ENCODE data around the gene CPVL. TPM values are rescaled to one million over a fixed set of nuclear protein-coding genes. Genes with fewer than 3 reads are reported as not detected.

Gene CPVL
- total RNA-seq, 1 experiment from 2014 or later, result not detected

DNA sequence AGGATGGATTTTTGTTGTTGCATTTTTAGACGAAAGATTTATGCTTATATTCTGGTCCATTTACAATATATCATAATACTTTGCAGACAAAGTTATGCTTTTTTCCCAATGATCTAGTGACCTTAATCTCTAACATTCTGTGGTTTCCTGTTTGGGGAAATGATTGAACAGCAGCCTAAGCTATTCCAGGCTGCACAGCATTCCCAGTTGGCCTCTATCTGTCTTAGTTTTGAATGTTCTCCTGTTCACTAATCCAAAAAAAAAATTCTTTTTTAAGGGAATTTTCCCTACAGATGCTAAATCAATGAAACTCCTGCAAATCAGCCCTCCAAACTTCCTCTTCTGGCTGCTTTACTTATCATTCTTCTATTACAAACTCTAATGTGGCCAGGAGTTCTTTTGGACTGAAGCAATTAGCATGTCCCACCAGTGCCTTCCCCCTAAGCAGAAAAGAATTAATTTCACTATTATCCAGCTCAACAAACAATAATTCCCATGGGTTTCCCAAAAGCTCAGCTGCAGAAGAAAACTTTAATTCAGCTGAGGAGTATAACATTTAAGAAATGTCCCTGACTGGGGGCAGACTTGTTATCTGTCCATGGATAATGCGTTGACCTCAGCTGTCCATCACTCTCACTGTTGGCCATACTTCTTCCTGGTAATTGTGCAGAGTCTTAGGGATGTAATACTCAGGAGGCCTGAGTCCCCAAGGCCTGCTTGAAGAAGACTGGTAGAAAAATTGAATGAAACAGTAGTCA is 106.3 kb downstream of the CPVL start:
- no peak for DNase-seq
- Histone ChIP-seq H3K27ac (ENCODE audit: low read length) (no peak overlapping the region), H3K79me2 (ENCODE audit: low read length) (no peaks in the 10 kb centered on the region), H3K9me2 (replicated peaks; ENCODE audit: insufficient read depth, low read length) (no peaks in the 10 kb centered on the region), H3K4me1 (ENCODE audit: low read length) (no peaks in the 10 kb centered on the region), H3K4me3 (ENCODE audit: low read length) (no peak overlapping the region), H4K20me1 (ENCODE audit: insufficient read depth, low read depth, low read length) (no peaks in the 10 kb centered on the region), H3K9ac (ENCODE audit: low read length) (no peak overlapping the region), H3K9me3 (ENCODE audit: low read length) (no peaks in the 10 kb centered on the region), H2AFZ (ENCODE audit: low read length) (no peak overlapping the region), H3K4me2 (ENCODE audit: low read depth, low read length, poor library complexity, severe bottlenecking) (no peak overlapping the region), H3K36me3 (ENCODE audit: insufficient read depth, low read length) (no peaks in the 10 kb centered on the region), H3K27me3 (ENCODE audit: low read length) (no peaks in the 10 kb centered on the region)

DNA sequence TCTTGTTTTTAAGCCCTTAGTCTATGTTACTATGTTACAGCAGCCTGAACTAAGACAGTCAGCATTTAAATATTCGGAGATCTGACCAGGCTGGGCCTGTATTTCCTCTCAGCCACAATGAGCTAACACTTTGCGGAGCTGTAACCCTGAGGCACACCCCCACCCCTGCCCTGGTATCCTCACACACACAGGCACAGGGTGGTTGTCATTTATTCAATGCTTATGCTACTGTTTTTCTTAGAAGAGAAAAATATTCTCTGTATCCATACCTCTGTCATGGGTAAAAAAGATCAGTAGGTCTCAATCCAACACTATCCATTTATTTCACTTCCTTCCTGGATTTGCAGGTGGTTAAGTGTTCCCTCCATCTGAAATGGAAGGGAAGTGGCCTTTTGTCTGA is 107.9 kb downstream of the CPVL start:
- Histone ChIP-seq H4K20me1 (ENCODE audit: insufficient read depth, low read depth, low read length) (no peaks in the 10 kb centered on the region), H3K9me3 (ENCODE audit: low read length) (no peaks in the 10 kb centered on the region), H3K9me2 (replicated peaks; ENCODE audit: insufficient read depth, low read length) (no peaks in the 10 kb centered on the region), H3K27me3 (ENCODE audit: low read length) (no peaks in the 10 kb centered on the region), H3K36me3 (ENCODE audit: insufficient read depth, low read length) (no peaks in the 10 kb centered on the region), H3K4me3 (ENCODE audit: low read length) (no peak overlapping the region), H2AFZ (ENCODE audit: low read length) (no peak overlapping the region), H3K79me2 (ENCODE audit: low read length) (no peaks in the 10 kb centered on the region), H3K27ac (ENCODE audit: low read length) (no peak overlapping the region), H3K9ac (ENCODE audit: low read length) (no peak overlapping the region), H3K4me1 (ENCODE audit: low read length) (no peaks in the 10 kb centered on the region), H3K4me2 (ENCODE audit: low read depth, low read length, poor library complexity, severe bottlenecking) (no peak overlapping the region)
- no peak for DNase-seq

DNA sequence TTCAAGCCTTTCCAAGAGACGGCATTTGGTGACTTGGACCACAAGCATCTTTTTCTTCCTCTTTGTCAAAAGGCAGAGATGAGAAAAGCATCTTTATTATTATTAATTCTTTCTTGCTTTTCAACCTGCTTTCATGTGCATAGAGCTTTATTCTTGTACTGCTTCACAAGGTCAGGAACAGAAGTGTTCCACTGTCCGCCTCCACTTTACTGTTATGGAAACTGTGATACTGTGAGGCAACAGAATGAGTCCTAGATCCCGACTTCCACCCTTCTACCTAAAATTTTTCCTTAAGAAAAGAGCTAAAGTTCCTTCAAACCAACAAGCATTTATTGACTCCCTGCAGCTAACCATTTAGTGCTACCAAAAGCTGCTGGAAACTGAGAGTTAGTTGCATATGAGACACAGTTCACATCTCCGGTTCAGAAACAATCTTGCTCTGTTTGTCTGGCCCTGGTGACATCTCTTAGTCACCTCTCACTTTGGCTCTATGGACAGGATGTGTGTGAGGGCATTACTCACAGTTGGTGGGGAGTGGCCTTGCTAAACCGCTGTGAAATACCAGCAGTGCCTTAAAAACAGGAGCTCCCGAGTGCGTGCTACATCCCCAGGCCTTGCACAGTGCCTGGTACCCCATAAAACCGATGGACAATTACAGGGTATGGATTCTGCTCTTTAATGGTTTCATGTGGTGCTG is 111.1 kb downstream of the CPVL start:
- Histone ChIP-seq H3K4me1 (ENCODE audit: low read length) (no peaks in the 10 kb centered on the region), H4K20me1 (ENCODE audit: insufficient read depth, low read depth, low read length) (no peaks in the 10 kb centered on the region), H3K4me2 (ENCODE audit: low read depth, low read length, poor library complexity, severe bottlenecking) (no peak overlapping the region), H3K9ac (ENCODE audit: low read length) (no peak overlapping the region), H3K4me3 (ENCODE audit: low read length) (no peak overlapping the region), H2AFZ (ENCODE audit: low read length) (no peak overlapping the region), H3K36me3 (ENCODE audit: insufficient read depth, low read length) (no peaks in the 10 kb centered on the region), H3K9me3 (ENCODE audit: low read length) (no peaks in the 10 kb centered on the region), H3K79me2 (ENCODE audit: low read length) (no peaks in the 10 kb centered on the region), H3K27me3 (ENCODE audit: low read length) (no peaks in the 10 kb centered on the region), H3K9me2 (replicated peaks; ENCODE audit: insufficient read depth, low read length) (no peaks in the 10 kb centered on the region), H3K27ac (ENCODE audit: low read length) (no peak overlapping the region)
- no peak for DNase-seq

DNA sequence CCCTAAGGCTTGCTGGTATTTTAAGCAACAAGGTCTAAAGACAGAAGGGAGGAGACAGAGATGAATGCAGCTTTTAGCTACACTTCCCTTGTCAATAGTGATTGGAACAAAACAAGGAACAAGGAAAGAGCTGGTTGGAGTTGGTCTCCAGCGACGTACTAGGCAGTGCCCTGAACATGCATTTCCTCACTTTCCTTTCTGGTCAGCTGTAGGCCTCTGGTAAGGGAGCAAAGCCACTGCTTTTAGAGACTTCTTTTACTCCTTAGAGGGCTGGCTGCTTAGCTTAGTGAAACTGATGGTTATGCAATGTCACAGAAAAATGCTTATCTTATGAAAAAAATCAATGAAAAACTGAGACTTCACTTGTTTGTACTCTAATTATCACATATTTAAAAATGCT is 112.8 kb downstream of the CPVL start:
- Histone ChIP-seq H3K27me3 (ENCODE audit: low read length) (no peaks in the 10 kb centered on the region), H3K9ac (ENCODE audit: low read length) (no peak overlapping the region), H3K9me2 (replicated peaks; ENCODE audit: insufficient read depth, low read length) (no peaks in the 10 kb centered on the region), H3K9me3 (ENCODE audit: low read length) (no peaks in the 10 kb centered on the region), H3K4me2 (ENCODE audit: low read depth, low read length, poor library complexity, severe bottlenecking) (no peak overlapping the region), H4K20me1 (ENCODE audit: insufficient read depth, low read depth, low read length) (no peaks in the 10 kb centered on the region), H3K4me1 (ENCODE audit: low read length) (no peaks in the 10 kb centered on the region), H3K27ac (ENCODE audit: low read length) (no peak overlapping the region), H2AFZ (ENCODE audit: low read length) (no peak overlapping the region), H3K36me3 (ENCODE audit: insufficient read depth, low read length) (no peaks in the 10 kb centered on the region), H3K4me3 (ENCODE audit: low read length) (no peak overlapping the region), H3K79me2 (ENCODE audit: low read length) (no peaks in the 10 kb centered on the region)
- DNase-seq, result no peak

- no peak overlapping the region for H3K4me2 ChIP-seq (ENCODE audit: low read depth, low read length, poor library complexity, severe bottlenecking)
- H3K79me2 ChIP-seq (ENCODE audit: low read length), result no peaks in the 10 kb centered on the region
- H3K27ac ChIP-seq (ENCODE audit: low read length), result no peak overlapping the region
- no peaks in the 10 kb centered on the region for H3K36me3 ChIP-seq (ENCODE audit: insufficient read depth, low read length)
- H3K4me1 ChIP-seq (ENCODE audit: low read length), result no peaks in the 10 kb centered on the region
- no peaks in the 10 kb centered on the region for H4K20me1 ChIP-seq (ENCODE audit: insufficient read depth, low read depth, low read length)
- H3K9me2 ChIP-seq (replicated peaks; ENCODE audit: insufficient read depth, low read length), result no peaks in the 10 kb centered on the region
- H3K27me3 ChIP-seq (ENCODE audit: low read length), result no peaks in the 10 kb centered on the region
- H3K4me3 ChIP-seq (ENCODE audit: low read length), result no peak overlapping the region
- no peak overlapping the region for H2AFZ ChIP-seq (ENCODE audit: low read length)
- DNase-seq, result no peak
- no peak overlapping the region for H3K9ac ChIP-seq (ENCODE audit: low read length)
- H3K9me3 ChIP-seq (ENCODE audit: low read length), result no peaks in the 10 kb centered on the region
Measured at GRCh38 chr7:29032146-29032545, 114.2 kb downstream of the CPVL start.

GRCh38 chr7:29030781-29031275 is 115.5 kb downstream of the CPVL start:
- Histone ChIP-seq H4K20me1 (ENCODE audit: insufficient read depth, low read depth, low read length) (no peaks in the 10 kb centered on the region), H3K36me3 (ENCODE audit: insufficient read depth, low read length) (no peaks in the 10 kb centered on the region), H3K27ac (ENCODE audit: low read length) (no peak overlapping the region), H3K4me3 (ENCODE audit: low read length) (no peak overlapping the region), H3K4me1 (ENCODE audit: low read length) (no peaks in the 10 kb centered on the region), H3K79me2 (ENCODE audit: low read length) (no peaks in the 10 kb centered on the region), H3K4me2 (ENCODE audit: low read depth, low read length, poor library complexity, severe bottlenecking) (no peak overlapping the region), H3K27me3 (ENCODE audit: low read length) (no peaks in the 10 kb centered on the region), H3K9me3 (ENCODE audit: low read length) (no peaks in the 10 kb centered on the region), H3K9ac (ENCODE audit: low read length) (no peak overlapping the region), H2AFZ (ENCODE audit: low read length) (no peak overlapping the region), H3K9me2 (replicated peaks; ENCODE audit: insufficient read depth, low read length) (no peaks in the 10 kb centered on the region)
- no peak for DNase-seq

- Histone ChIP-seq H3K36me3 (ENCODE audit: insufficient read depth, low read length) (no peaks in the 10 kb centered on the region), H2AFZ (ENCODE audit: low read length) (no peak overlapping the region), H3K4me2 (ENCODE audit: low read depth, low read length, poor library complexity, severe bottlenecking) (no peak overlapping the region), H3K4me1 (ENCODE audit: low read length) (no peaks in the 10 kb centered on the region), H3K27me3 (ENCODE audit: low read length) (no peaks in the 10 kb centered on the region), H3K9me2 (replicated peaks; ENCODE audit: insufficient read depth, low read length) (no peaks in the 10 kb centered on the region), H3K79me2 (ENCODE audit: low read length) (no peaks in the 10 kb centered on the region), H3K9ac (ENCODE audit: low read length) (no peak overlapping the region), H3K4me3 (ENCODE audit: low read length) (no peak overlapping the region), H4K20me1 (ENCODE audit: insufficient read depth, low read depth, low read length) (no peaks in the 10 kb centered on the region), H3K9me3 (ENCODE audit: low read length) (no peaks in the 10 kb centered on the region), H3K27ac (ENCODE audit: low read length) (no peak overlapping the region)
- DNase-seq, result peak; percentile 34
Measured at GRCh38 chr7:29022291-29022988, 123.9 kb downstream of the CPVL start.

- no peak overlapping the region for H3K27ac ChIP-seq (ENCODE audit: low read length)
- H2AFZ ChIP-seq (ENCODE audit: low read length), result no peak overlapping the region; the same call in 1 of the 2 replicates
- no peaks in the 10 kb centered on the region for H3K79me2 ChIP-seq (ENCODE audit: low read length)
- no peaks in the 10 kb centered on the region for H3K27me3 ChIP-seq (ENCODE audit: low read length)
- no peaks in the 10 kb centered on the region for H4K20me1 ChIP-seq (ENCODE audit: insufficient read depth, low read depth, low read length)
- H3K9me3 ChIP-seq (ENCODE audit: low read length), result no peaks in the 10 kb centered on the region
- no peaks in the 10 kb centered on the region for H3K36me3 ChIP-seq (ENCODE audit: insufficient read depth, low read length)
- no peaks in the 10 kb centered on the region for H3K9me2 ChIP-seq (replicated peaks; ENCODE audit: insufficient read depth, low read length)
- H3K4me3 ChIP-seq (ENCODE audit: low read length), result no peak overlapping the region
- no peak for DNase-seq
- H3K9ac ChIP-seq (ENCODE audit: low read length), result no peak overlapping the region
- H3K4me1 ChIP-seq (ENCODE audit: low read length), result no peaks in the 10 kb centered on the region
- no peak overlapping the region for H3K4me2 ChIP-seq (ENCODE audit: low read depth, low read length, poor library complexity, severe bottlenecking)
Measured at GRCh38 chr7:29019896-29020295, 126.4 kb downstream of the CPVL start.

All from Karpas-422 (cell line).